ENCODE results near the gene ANAPC2. TPM values are rescaled to one million over a fixed set of nuclear protein-coding genes. Genes with fewer than 3 reads are reported as not detected.

ANAPC2 gene
- total RNA-seq, 1 experiment from 2014 or later: 80.9 TPM

DNA sequence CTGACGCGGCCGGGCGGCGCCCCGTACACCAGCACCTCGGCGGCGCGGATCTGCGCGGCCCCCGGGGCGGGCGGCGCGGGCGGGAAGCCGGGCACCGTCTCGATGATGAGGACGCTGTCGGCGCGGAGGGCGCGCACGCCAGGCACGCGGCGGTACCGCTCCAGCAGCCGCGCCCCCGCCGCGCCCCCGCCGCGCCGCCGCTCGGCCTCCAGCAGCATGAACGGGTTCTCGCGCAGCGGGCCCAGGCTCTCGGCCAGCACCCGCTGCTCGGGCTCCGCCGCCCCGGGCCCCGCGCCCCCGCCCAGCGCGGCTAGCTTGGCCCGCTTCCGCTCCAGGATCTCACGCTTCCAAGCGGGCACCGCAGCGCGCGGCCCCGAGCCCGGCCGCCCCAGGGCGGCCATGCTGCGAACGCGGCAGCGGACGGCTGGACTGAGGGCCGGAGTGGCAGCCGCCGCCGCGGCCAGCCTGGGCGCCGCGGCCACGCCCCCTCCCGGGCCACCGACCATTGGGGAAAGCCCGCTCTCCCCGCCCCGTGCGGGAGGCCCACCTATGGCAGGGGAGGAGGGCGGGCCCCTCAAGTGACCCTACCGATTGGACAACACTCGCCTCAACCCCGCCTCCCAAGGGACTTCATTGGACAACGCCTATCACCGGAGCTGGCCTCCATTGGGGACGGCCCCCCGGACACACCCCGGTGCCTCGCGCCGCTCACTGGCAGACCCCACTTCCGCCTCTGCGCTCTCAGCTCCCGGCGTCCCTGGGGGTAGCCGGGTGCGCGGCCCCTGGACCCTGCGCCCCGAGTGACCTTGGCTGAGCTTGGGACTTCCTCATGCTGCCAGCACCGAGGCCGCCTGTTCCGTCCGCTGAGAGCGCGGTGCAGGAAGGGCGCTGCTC, 12.2 kb upstream of the ANAPC2 start, which contains the start of gene TPRN (continued):
- TF ChIP-seq, protein P1, sequence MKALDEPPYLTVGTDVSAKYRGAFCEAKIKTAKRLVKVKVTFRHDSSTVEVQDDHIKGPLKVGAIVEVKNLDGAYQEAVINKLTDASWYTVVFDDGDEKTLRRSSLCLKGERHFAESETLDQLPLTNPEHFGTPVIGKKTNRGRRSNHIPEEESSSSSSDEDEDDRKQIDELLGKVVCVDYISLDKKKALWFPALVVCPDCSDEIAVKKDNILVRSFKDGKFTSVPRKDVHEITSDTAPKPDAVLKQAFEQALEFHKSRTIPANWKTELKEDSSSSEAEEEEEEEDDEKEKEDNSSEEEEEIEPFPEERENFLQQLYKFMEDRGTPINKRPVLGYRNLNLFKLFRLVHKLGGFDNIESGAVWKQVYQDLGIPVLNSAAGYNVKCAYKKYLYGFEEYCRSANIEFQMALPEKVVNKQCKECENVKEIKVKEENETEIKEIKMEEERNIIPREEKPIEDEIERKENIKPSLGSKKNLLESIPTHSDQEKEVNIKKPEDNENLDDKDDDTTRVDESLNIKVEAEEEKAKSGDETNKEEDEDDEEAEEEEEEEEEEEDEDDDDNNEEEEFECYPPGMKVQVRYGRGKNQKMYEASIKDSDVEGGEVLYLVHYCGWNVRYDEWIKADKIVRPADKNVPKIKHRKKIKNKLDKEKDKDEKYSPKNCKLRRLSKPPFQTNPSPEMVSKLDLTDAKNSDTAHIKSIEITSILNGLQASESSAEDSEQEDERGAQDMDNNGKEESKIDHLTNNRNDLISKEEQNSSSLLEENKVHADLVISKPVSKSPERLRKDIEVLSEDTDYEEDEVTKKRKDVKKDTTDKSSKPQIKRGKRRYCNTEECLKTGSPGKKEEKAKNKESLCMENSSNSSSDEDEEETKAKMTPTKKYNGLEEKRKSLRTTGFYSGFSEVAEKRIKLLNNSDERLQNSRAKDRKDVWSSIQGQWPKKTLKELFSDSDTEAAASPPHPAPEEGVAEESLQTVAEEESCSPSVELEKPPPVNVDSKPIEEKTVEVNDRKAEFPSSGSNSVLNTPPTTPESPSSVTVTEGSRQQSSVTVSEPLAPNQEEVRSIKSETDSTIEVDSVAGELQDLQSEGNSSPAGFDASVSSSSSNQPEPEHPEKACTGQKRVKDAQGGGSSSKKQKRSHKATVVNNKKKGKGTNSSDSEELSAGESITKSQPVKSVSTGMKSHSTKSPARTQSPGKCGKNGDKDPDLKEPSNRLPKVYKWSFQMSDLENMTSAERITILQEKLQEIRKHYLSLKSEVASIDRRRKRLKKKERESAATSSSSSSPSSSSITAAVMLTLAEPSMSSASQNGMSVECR (CRISPR knock-in tag; IDR thresholded peaks at IDR 0.05; ENCODE audit: borderline replicate concordance): no peak
- TF ChIP-seq, protein P2, sequence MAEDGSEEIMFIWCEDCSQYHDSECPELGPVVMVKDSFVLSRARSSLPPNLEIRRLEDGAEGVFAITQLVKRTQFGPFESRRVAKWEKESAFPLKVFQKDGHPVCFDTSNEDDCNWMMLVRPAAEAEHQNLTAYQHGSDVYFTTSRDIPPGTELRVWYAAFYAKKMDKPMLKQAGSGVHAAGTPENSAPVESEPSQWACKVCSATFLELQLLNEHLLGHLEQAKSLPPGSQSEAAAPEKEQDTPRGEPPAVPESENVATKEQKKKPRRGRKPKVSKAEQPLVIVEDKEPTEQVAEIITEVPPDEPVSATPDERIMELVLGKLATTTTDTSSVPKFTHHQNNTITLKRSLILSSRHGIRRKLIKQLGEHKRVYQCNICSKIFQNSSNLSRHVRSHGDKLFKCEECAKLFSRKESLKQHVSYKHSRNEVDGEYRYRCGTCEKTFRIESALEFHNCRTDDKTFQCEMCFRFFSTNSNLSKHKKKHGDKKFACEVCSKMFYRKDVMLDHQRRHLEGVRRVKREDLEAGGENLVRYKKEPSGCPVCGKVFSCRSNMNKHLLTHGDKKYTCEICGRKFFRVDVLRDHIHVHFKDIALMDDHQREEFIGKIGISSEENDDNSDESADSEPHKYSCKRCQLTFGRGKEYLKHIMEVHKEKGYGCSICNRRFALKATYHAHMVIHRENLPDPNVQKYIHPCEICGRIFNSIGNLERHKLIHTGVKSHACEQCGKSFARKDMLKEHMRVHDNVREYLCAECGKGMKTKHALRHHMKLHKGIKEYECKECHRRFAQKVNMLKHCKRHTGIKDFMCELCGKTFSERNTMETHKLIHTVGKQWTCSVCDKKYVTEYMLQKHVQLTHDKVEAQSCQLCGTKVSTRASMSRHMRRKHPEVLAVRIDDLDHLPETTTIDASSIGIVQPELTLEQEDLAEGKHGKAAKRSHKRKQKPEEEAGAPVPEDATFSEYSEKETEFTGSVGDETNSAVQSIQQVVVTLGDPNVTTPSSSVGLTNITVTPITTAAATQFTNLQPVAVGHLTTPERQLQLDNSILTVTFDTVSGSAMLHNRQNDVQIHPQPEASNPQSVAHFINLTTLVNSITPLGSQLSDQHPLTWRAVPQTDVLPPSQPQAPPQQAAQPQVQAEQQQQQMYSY (CRISPR knock-in tag; IDR thresholded peaks at IDR 0.05): no peak
- TF ChIP-seq, protein P3, sequence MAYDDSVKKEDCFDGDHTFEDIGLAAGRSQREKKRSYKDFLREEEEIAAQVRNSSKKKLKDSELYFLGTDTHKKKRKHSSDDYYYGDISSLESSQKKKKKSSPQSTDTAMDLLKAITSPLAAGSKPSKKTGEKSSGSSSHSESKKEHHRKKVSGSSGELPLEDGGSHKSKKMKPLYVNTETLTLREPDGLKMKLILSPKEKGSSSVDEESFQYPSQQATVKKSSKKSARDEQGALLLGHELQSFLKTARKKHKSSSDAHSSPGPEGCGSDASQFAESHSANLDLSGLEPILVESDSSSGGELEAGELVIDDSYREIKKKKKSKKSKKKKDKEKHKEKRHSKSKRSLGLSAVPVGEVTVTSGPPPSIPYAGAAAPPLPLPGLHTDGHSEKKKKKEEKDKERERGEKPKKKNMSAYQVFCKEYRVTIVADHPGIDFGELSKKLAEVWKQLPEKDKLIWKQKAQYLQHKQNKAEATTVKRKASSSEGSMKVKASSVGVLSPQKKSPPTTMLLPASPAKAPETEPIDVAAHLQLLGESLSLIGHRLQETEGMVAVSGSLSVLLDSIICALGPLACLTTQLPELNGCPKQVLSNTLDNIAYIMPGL (CRISPR knock-in tag; IDR thresholded peaks at IDR 0.05): peak; percentile 76; the same call in 1 of the 2 replicates
- TF ChIP-seq ZNF219 (CRISPR knock-in tag; IDR thresholded peaks at IDR 0.05; ENCODE audit: borderline replicate concordance) (no peak), ZNF263 (CRISPR knock-in tag; IDR thresholded peaks at IDR 0.05; ENCODE audit: low read depth) (no peak), ZNF317 (CRISPR knock-in tag; IDR thresholded peaks at IDR 0.05; ENCODE audit: borderline replicate concordance, low read depth) (no peak), NR2C2 (CRISPR knock-in tag; IDR thresholded peaks at IDR 0.05) (no peak), RELA (CRISPR knock-in tag; IDR thresholded peaks at IDR 0.05; ENCODE audit: borderline replicate concordance) (peak; percentile 41; the same call in 1 of the 2 replicates), SOX15 (CRISPR knock-in tag; IDR thresholded peaks at IDR 0.05) (no peak), ZNF423 (CRISPR knock-in tag; IDR thresholded peaks at IDR 0.05) (no peak), KAT7 (CRISPR knock-in tag; IDR thresholded peaks at IDR 0.05; ENCODE audit: borderline replicate concordance) (0 out of 2 replicates have a peak, but pooled peaks have one; percentile 33), TEAD1 (CRISPR knock-in tag; IDR thresholded peaks at IDR 0.05) (no peak), FOXK1 (CRISPR knock-in tag; IDR thresholded peaks at IDR 0.05) (0 out of 2 replicates have a peak, but pooled peaks have one; percentile 42), PRRX2 (CRISPR knock-in tag; IDR thresholded peaks at IDR 0.05) (no peak), FOXP1 (CRISPR knock-in tag; IDR thresholded peaks at IDR 0.05; ENCODE audit: borderline replicate concordance) (no peak), NFYB (CRISPR knock-in tag; conservative IDR thresholded peaks at IDR 0.05; ENCODE audit: low read depth) (peak; percentile 94), FOXJ3 (CRISPR knock-in tag; IDR thresholded peaks at IDR 0.05; ENCODE audit: borderline replicate concordance) (no peak)
- TF ChIP-seq, protein P4, sequence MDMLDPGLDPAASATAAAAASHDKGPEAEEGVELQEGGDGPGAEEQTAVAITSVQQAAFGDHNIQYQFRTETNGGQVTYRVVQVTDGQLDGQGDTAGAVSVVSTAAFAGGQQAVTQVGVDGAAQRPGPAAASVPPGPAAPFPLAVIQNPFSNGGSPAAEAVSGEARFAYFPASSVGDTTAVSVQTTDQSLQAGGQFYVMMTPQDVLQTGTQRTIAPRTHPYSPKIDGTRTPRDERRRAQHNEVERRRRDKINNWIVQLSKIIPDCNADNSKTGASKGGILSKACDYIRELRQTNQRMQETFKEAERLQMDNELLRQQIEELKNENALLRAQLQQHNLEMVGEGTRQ (CRISPR knock-in tag; IDR thresholded peaks at IDR 0.05): peak; percentile 34; the same call in 1 of the 2 replicates
- TF ChIP-seq, protein P5, sequence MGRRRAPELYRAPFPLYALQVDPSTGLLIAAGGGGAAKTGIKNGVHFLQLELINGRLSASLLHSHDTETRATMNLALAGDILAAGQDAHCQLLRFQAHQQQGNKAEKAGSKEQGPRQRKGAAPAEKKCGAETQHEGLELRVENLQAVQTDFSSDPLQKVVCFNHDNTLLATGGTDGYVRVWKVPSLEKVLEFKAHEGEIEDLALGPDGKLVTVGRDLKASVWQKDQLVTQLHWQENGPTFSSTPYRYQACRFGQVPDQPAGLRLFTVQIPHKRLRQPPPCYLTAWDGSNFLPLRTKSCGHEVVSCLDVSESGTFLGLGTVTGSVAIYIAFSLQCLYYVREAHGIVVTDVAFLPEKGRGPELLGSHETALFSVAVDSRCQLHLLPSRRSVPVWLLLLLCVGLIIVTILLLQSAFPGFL (CRISPR knock-in tag; IDR thresholded peaks at IDR 0.05; ENCODE audit: borderline replicate concordance): no peak
- TF ChIP-seq, protein P6, sequence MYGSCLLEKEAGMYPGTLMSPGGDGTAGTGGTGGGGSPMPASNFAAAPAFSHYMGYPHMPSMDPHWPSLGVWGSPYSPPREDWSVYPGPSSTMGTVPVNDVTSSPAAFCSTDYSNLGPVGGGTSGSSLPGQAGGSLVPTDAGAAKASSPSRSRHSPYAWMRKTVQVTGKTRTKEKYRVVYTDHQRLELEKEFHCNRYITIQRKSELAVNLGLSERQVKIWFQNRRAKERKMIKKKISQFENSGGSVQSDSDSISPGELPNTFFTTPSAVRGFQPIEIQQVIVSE (CRISPR knock-in tag; IDR thresholded peaks at IDR 0.05; ENCODE audit: borderline replicate concordance): no peak
- TF ChIP-seq, protein P7, sequence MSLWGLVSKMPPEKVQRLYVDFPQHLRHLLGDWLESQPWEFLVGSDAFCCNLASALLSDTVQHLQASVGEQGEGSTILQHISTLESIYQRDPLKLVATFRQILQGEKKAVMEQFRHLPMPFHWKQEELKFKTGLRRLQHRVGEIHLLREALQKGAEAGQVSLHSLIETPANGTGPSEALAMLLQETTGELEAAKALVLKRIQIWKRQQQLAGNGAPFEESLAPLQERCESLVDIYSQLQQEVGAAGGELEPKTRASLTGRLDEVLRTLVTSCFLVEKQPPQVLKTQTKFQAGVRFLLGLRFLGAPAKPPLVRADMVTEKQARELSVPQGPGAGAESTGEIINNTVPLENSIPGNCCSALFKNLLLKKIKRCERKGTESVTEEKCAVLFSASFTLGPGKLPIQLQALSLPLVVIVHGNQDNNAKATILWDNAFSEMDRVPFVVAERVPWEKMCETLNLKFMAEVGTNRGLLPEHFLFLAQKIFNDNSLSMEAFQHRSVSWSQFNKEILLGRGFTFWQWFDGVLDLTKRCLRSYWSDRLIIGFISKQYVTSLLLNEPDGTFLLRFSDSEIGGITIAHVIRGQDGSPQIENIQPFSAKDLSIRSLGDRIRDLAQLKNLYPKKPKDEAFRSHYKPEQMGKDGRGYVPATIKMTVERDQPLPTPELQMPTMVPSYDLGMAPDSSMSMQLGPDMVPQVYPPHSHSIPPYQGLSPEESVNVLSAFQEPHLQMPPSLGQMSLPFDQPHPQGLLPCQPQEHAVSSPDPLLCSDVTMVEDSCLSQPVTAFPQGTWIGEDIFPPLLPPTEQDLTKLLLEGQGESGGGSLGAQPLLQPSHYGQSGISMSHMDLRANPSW (CRISPR knock-in tag; conservative IDR thresholded peaks at IDR 0.05; ENCODE audit: low read depth): no peak

Measured in WTC11 (cell line).